ENCODE data around the gene POSTN.

The POSTN gene

DNA sequence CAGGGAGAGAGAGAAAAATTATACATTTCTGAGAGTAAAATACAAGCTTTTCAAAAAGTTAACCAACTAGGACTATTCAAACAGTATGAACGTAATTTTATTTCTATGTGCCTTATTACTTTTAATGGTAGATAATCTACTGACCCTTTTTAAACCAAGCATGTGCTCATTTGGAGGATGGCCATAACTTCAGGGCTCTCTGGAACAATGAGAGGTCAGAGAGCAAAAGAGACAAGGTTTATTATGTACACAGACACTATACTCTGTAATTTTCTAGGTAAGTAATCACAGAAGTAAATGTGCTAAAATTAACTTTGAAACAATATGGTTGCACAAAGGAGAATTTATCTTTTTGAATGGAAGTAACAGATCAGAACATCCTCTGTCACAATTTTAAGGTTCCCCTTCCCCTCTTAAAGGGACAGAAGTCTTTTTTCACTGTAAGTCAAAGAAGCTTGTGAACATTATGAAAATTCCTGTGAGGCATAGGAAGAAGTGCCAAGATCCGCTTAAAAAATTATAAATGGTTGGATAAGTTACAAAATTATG lies 1.0 kb downstream of the POSTN start:
- DNase-seq (ENCODE audit: low read depth) = no peak

DNA sequence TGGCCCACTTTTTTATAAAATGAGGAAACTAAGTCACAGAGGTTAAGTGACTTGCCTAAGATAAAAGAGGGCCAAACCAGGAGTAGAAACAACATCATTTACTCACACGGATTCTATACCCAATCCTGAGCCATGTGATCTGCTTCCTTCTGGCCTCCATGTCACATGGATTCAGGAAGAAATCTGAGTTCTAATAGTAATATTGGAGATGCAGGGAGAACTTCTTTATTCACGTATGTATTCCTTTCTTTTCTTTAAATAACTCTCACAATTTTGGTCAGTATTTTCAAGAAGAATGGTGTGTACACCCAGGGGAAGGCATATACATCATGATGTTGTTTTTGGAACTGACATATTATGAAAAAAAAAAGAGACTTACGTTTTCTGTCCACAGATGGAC lies 1.8 kb downstream of the POSTN start:
- no peak for DNase-seq (ENCODE audit: low read depth)

DNA sequence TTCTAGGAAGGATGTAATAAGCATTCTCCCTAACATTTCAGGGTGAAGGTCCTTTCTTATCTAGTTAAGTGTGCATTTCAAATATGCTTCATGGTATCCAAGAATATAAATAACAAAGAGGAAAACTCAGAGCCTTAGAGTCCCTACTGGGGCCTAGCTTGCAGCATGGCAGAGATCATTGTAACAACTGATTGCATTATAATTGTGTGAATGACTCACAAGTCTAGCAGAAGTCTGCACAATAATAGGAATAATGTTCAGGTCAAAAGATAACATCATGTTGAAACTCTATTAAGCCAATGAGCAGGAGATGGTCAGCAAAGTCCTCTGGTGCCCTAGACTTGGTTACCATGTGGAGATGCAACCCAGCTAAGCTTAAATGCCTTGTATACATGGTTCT lies 3.4 kb downstream of the POSTN start:
- DNase-seq (ENCODE audit: low read depth) = peak; percentile 64

DNA sequence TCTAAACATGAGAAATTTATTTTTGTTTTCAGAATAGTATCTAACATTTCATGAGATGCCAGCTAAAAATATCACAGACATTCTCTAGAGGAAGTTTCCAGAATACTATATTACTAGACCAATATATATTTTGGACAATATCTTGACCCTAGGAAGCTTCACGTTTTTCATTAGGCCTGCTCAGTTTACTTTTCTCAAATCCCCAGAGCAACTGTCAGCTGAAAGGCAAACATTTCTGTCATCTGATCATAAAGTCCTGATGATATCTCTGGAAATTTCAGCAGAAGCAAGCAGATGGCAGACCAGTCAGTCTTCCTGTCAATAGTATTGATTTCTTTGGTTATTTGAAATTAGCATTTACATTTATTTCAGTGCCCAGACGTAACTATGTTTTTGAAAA lies 4.0 kb downstream of the POSTN start:
- DNase-seq (ENCODE audit: low read depth) = no peak

DNA sequence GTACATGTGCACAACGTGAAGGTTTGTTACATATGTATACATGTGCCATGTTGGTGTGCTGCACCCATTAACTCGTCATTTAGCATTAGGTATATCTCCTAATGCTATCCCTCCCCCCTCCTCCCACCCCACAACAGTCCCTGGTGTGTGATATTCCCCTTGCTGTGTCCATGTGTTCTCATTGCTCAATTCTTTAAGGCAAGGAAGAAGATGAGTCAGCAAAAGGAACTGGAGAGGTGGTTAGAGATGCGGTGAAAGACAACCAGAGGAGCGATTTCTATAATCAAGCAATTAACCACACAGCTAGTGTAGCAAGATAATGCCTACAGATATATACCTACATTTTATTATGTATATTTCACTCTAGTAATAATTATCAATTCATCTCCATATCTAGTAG lies 9.2 kb downstream of the POSTN start:
- DNase-seq (ENCODE audit: low read depth) = peak; percentile 16

DNA sequence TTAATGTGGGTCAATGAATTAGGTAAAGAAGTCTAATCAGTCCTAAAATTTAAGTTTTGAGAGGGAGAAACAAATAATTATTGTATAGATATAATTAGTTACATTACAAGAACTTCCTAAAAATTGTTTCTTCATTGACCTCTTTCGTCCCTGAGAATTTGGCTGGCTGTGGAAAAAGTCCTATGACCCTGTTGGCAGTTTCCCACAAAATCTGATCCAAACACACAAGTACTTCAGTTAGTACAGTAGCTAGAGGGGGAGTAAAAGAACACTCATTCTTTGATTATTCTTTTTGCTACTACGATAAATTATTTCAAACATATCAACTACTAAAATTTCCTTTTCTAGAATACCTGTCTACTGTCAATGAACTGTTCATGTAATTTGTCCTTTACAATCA lies 11.3 kb downstream of the POSTN start:
- no peak for DNase-seq (ENCODE audit: low read depth)

DNA sequence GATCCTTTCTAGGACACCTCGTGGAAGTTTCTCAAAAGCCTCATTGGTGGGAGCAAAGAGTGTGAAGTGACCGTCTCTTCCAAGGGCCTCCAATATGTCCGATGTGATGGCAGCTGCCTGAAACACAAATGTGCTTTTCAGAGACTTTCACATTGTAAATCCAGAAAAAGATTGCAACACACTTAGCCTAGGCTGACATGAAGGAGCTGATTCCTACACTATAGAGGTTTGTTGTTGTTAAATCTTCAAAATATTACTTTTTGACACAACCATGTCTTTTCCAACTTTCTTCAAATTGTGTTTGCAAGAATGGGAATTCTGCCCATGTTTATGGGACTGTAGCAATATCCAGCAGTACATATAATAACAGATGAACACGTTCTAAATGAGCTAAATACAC lies 12.4 kb downstream of the POSTN start:
- no peak for DNase-seq (ENCODE audit: low read depth)

DNA sequence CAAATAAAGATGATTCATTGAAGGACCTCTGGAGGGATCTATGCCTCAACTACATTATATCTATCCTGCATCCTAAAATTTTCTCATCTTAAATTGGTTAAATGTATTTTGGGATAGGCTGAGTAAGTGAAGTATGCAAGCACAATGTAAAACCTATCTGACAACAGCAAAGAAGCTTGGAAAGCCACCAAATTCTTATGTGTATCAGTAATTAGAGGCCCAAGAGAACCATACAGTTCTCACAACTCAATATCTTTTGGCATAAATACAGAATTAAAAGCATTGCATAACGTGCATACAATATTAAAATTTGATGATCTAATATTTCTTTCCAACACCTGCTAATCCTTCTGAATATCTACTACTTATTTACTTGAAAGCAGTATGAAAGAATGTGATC lies 13.0 kb downstream of the POSTN start:
- no peak for DNase-seq (ENCODE audit: low read depth)

DNA sequence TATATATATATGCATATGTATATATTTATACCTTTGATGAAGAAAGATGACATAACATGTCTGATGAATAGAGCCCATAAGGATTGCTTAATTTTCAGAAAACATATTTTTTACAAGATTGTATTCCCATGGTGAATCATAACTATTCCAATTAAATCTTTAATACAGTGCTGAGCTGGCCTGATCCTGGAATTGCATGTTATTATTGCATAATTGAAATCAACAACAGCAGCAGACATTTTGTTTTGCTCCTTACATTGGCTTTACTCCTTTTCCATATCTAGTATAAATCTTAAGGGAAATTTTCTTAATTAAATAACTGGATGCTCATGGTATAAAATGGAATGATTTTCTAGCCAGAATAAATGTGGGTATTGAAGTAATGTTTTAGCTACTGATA lies 22.0 kb downstream of the POSTN start:
- DNase-seq (ENCODE audit: low read depth) = no peak

DNA sequence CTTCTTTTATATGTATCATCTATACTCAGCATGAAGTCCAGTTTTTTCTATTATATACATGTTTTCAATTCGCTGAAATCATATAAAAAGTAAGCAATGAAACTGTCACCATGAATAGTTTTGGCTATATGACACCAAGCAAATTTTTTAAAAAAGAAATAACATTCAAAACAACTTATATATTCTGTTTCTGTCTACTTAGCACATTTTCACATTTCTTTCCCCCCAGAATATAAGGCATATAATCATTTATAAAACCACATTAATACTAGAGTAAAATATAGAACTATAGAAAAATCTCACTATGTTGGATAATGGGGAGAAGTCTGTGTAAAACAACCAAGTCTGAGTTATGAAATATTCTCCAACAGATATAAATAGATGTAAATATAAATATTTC lies 33.1 kb downstream of the POSTN start:
- DNase-seq (ENCODE audit: low read depth) = no peak

DNA sequence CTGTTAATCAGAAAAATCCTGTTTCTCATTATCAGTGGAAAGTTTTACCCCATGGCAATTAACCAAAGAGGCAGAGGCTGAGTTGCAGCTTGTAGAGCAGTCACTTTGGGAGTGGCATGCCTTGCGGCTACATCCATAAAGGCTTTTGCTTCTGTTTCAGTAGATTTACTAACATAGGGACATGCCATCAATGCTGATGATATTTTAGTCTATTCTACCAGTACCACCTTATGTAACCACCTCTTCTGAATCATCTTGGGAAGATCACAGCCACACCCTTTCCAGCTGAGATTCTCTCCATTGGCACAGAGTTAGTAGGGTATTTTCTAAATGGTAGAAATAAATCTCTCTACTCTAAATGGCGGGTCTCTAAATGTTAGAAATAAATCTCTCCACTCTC lies 37.5 kb downstream of the POSTN start:
- DNase-seq (ENCODE audit: low read depth) = peak; percentile 2

DNA sequence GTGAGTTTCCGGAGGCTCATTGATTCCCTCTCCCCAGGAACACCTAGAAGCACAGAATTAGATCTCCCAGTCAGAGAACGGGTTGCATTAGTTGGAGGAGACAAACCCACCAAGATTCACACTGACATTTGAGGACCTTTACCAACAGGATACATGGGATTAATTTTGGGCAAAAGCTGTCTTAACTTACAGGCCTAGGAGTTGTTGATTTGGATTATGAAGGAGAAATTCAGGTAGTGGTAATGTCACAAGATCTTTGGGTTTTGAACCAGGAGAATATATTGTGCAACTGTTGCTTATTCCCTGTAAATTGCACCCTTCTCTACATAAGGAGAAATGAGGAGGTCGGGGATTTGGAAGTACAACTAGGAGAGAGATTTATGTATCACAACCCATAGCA lies 38.0 kb downstream of the POSTN start:
- DNase-seq (ENCODE audit: low read depth) = no peak

DNA sequence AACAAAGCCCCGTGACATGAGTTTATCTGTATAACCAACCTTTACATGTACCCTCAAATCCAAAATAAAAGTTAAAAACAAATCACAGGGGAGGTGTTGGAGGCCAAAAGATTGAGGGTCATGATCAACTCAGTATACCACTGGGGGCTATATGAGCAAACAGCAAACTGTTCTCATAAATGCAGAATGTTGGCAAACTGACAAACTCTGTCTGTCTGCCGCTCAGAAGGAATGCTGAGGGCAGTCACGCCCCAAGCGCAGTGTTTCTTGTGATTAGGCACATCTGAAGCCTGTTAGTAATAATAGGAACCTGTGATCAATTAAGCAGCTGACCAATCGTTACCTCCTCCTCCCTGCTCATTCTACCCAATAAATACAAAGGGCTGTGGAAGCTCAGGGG lies 39.8 kb downstream of the POSTN start:
- DNase-seq (ENCODE audit: low read depth) = peak; percentile 54

DNA sequence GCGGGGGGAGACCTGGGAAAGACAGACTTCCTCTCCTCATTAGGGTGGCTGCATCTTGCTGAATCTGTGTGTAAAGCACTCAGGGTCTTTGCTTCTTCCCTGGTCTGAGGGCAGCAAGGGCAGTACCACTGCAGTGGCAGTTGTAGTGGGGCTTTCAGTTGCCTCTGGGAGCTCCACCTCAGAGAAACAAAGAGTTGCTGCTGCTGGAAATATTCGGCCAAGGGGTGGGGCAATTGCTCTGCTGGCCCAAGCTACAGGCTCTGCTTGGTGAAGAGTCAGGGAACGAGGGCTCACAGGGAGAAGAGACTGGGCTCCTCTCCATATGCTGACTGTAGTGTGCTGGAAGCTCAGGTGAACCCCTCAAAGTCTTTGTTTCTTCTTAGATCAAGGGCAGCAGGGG lies 52.5 kb downstream of the POSTN start:
- no peak for DNase-seq (ENCODE audit: low read depth)

DNA sequence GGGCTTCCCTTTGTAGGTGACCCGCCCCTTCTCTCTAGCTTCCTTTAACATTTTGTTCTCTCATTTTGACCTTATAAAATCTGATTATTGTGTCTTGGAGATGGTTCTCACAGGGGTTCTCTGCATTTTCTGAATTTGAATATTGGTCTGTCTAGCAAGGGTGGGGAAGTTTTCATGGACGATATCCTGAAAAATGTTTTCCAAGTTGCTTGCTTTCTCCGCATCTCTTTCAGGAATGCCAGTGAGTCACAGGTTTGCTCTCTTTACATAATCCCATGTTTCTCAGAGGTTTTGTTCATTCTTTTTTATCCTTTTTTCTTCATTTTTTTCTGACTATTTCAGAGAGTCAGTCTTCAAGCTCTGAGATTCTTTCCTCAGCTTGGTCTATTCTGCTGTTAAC lies 53.6 kb downstream of the POSTN start:
- no peak for DNase-seq (ENCODE audit: low read depth)

DNA sequence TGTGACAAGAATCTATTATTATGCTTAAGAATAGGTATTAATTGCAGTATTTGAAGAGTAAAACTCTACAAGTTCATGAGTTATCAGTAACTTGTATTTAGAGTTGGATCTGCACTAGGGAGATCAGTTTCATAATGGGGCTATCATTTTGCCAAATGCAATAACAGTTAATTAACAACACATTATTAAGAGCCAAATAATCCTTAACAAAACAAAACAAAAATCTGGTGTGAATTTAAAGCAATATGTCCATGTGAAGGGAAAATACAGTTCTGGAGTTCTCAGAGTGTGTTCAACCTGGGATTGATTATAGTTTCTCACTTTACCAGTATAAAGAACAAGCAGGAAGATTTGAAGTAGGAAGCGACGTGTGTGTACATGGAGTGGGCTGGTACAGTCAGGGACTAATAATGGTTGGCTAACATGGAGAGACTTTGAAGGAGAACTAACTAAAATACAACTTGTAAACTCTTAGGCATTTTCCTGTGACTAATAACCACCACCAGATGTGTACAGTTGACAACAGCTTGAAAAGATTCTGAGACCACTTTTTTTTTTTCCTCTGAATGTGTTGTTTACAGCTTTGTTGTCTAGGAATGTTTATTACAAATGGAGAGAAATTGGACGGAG lies 58.5 kb downstream of the POSTN start:
- peak; percentile 82 for DNase-seq (ENCODE audit: low read depth)

DNA sequence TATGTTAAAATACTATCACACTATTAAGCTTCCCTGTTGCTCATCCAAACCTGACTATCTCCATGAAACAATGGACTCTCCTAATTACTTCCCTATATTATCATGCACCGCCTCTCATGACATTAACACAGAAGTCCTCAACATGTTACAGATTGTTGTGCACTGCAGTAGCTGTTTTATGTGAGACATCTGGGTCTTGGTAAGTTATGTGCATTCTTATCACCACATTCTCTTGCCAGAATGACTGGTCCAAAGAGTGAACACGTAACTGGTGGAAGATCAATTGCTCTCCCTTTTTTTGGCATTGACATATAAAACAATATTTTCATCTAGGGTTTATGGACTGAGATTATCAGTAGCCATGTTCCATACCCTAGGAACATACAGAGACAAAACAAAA lies 59.4 kb downstream of the POSTN start:
- peak; percentile 11 for DNase-seq (ENCODE audit: low read depth)

DNA sequence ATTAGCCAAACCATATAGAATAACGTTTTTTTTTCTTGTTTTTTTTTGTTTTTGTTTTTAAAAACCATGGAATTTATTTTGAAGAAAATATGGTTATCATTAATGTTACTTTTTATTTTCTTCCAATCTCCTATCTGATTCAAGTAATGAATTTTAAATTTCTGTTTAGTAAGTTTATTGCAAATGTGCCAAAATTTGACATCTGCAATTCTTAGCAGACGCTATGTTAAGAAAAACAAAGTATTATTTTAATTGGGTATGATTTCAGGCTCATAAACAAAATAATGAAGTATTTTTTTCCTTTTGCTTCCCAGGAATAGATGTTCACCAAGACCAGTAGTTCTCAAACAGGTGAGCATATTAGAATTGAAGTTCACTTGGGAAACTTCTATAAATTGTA lies 63.1 kb downstream of the POSTN start:
- DNase-seq (ENCODE audit: low read depth) = no peak

DNA sequence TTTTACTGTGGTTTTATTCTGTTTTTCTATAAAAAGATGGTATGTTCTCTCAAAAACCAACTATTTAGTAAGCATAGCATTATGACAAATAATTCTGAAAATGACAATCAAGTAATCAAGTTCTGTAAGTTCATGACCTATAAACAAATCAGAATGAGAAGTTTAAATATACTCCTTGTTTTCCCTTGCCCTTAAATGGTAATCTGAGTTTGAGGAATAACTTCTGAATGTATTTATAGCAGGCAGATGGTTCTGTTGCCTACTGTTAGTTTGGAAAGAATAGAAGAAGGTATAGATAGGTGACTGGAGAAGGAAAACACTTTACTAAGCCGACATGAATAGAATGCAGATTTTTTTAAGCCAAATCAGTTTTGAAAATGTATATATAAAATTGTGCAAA lies 63.9 kb downstream of the POSTN start:
- peak; percentile 46 for DNase-seq (ENCODE audit: low read depth)

DNA sequence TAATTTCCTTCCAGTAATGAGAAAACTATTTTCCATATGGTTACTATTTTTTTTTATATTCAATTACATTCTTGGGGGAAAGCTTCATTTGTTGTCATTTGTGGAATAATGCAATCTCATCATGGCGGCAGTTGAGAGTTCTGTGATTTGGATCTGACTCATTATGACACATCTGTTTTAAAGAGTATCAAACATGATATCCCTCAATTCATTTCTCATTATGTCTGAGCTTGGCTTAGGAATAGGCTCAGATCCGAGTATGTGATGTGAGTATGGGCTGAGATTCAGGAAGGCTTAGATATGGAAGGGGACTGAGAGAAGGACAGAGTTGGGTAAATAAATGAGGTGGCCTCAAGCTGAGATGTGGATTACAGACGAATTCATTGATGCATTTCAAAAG lies 64.4 kb downstream of the POSTN start:
- DNase-seq (ENCODE audit: low read depth) = peak; percentile 80

DNA sequence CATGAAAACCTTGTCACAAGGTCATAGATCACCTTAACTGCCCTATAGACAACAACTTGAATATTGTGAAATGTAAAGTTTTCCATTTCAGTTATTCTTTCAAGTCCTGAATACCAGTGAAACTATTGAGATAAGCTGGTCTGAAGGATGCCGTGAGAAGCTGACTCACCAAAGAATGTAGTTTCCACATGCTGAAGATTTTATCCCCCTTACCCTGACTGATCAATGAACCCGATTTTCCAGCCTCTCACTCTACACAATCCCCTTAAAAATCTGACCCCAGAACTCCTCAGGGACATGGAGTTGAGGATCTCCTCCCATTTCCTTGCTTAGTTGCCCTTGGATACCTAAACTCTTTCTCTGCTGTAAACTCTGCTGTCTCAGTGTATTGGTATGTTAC lies 67.5 kb downstream of the POSTN start:
- DNase-seq (ENCODE audit: low read depth) = peak; percentile 45

DNA sequence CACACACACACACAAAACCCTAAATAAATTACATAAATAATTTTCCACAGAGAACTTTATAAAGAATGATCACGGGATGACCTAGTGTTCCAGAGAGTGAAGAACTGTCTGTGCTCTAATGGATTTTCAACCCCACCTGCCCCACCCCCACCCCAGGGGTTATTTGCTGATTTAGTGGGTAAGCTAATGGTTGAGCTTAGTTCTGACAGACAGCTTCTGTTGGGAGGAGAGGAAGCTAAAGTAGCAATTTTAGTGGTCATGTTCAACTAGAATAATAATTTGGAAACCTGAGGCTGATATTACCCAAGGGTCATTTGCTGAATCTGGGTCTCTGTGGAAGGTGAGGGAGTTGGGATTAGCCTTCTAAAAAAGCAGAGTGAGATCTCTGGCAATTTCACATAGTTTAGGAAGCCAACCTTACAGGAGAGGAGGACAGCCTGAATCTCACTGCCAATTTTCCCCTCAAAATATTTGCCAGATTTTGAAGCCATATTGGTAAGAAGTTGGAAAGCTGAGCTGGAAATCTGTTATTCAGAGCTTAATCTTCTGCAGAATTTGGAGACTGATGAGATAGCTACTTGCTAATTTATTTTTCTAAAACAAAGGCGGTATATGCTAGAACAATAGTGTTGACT lies 68.7 kb downstream of the POSTN start:
- no peak for DNase-seq (ENCODE audit: low read depth)

DNA sequence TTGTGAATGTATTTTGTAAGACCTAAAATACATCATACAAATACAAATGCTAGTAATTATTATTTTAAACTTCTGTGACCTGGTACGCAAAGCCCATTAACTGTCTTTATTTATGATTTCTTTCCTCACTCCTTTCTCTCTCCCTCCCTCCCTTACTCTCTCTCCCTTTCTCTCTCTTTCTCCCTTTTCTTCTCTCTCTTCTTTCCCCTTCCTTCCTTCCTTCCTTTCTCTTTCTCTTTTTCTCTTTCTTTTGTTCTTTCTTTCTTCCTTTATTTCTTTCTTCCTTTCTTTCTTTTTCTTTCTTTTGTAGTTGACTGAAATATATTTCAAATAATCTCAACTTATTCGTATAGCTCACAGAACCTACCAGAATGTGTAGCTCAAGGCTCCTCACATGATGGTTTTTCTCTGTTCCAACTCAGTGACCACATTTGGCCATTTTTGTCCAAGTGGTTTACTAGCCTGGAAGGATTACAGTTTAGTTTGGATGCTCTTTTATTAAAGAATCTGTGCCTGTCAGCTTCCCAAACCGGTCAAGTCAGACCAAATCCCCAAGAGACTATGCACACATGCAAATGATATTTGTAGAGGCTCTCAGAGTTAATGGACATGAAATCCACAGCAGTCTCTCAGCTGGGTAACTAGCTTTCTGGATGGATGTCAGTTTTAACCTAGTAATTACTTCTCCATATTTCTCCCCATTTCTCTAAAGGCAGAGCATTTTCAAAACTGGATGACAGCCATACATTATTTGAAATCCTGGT lies 71.7 kb downstream of the POSTN start:
- DNase-seq (ENCODE audit: low read depth) = peak; percentile 60
